ENCODE measurements around the gene FNTB. TPM values are rescaled to one million over a fixed set of nuclear protein-coding genes. Genes with fewer than 3 reads are reported as not detected.

The FNTB gene
- total and polyA plus RNA-seq, 2 experiments from 2014 or later, result 8.6 to 12.5 TPM

GRCh38 chr14:65025818-65026217 is 39.1 kb downstream of the FNTB start (continued):
- no peak for TF ChIP-seq ETS1 (IDR thresholded peaks at IDR 0.05)
- no peak for TF ChIP-seq ZNF462 (CRISPR knock-in tag; IDR thresholded peaks at IDR 0.05)
- TF ChIP-seq ZNF114 (CRISPR knock-in tag; IDR thresholded peaks at IDR 0.05), result no peak
- no peak for TF ChIP-seq NANOG (IDR thresholded peaks at IDR 0.05; ENCODE audit: borderline replicate concordance)

- no peaks in the 10 kb centered on the region for H3K27me3 Mint-ChIP-seq (ENCODE audit: insufficient read depth, low read depth, poor library complexity)
These were observed 39.8 kb downstream of the FNTB start for GRCh38 chr14:65026526-65026925.

More at GRCh38 chr14:65026526-65026925, 39.8 kb downstream of the FNTB start:
- Histone ChIP-seq H3F3A (replicated peaks; ENCODE audit: low read depth) (no peaks in the 10 kb centered on the region), H3K79me2 (replicated peaks; ENCODE audit: insufficient read depth) (no peaks in the 10 kb centered on the region), H3K4me1 (ENCODE audit: insufficient read depth) (no peaks in the 10 kb centered on the region), H3K27me3 (ENCODE audit: insufficient read depth) (no peaks in the 10 kb centered on the region), H3K4me3 (no peak overlapping the region), H4K20me1 (replicated peaks; ENCODE audit: insufficient read depth) (0 out of 2 replicates have a peak, but pooled peaks cover 2% of the 10 kb centered on the region), H3K27ac (ENCODE audit: low read depth) (no peak overlapping the region), H3K4me2 (no peak overlapping the region), H2AFZ (no peak overlapping the region), H3K36me3 (ENCODE audit: insufficient read depth) (peaks cover 5% of the 10 kb centered on the region), H3K9me2 (ENCODE audit: insufficient read depth) (no peaks in the 10 kb centered on the region)
- TF ChIP-seq ZNF114 (CRISPR knock-in tag; IDR thresholded peaks at IDR 0.05) (no peak), ZNF331 (CRISPR knock-in tag; IDR thresholded peaks at IDR 0.05; ENCODE audit: low read depth) (no peak), ZNF462 (CRISPR knock-in tag; IDR thresholded peaks at IDR 0.05) (no peak), CTCF (conservative IDR thresholded peaks at IDR 0.05; ENCODE audit: low read depth in 2 of 2) (no peak)
- Mint-ChIP-seq H3K4me1 (no peaks in the 10 kb centered on the region), H3K9me3 (no peaks in the 10 kb centered on the region), H3K27ac (no peak overlapping the region), H3K36me3 (ENCODE audit: low read depth) (peaks cover 13% of the 10 kb centered on the region), H3K4me3 (no peak overlapping the region)
- DNase-seq (ENCODE audit: low spot score) (no peak), ATAC-seq (no peak)

All from GM23338 (cell line).